ENCODE results near the gene USP26. TPM values are rescaled to one million over a fixed set of nuclear protein-coding genes. Genes with fewer than 3 reads are reported as not detected.

The USP26 gene
- total RNA-seq, 1 experiment from 2014 or later = not detected

- no peaks in the 10 kb centered on the region; the same call in 1 of the 2 replicates for H3K27me3 ChIP-seq (ENCODE audit: control insufficient read depth, insufficient read depth, low read length)
- H3K4me3 ChIP-seq (ENCODE audit: low read depth in 2 of 2, low read length in 2 of 2) = no peak overlapping the region
- POLR2A ChIA-PET = no interaction called here
- intact Hi-C loops (cut with micrococcal nuclease; ENCODE audit: unreplicated experiment) = no loop called here
- H3K9me3 ChIP-seq (ENCODE audit: control insufficient read depth, insufficient read depth, low read depth, low read length) = no peaks in the 10 kb centered on the region
- no peak overlapping the region for H3K27ac ChIP-seq (ENCODE audit: low read length)
- no peaks in the 10 kb centered on the region for H3K4me1 ChIP-seq (ENCODE audit: control insufficient read depth, insufficient read depth, low read length)
- no peaks in the 10 kb centered on the region for H3K36me3 ChIP-seq (ENCODE audit: control insufficient read depth, insufficient read depth, low read length)
- no peak for ATAC-seq
- no TSS peak for BruUV-seq (replicated peaks)
- in situ Hi-C loops (cut with HindIII; ENCODE audit: low pct_unique_long_range_greater_than_20kb, low sequenced_read_pairs) = no loop called here
- CTCF ChIA-PET = no interaction called here
- TF ChIP-seq, protein P1, sequence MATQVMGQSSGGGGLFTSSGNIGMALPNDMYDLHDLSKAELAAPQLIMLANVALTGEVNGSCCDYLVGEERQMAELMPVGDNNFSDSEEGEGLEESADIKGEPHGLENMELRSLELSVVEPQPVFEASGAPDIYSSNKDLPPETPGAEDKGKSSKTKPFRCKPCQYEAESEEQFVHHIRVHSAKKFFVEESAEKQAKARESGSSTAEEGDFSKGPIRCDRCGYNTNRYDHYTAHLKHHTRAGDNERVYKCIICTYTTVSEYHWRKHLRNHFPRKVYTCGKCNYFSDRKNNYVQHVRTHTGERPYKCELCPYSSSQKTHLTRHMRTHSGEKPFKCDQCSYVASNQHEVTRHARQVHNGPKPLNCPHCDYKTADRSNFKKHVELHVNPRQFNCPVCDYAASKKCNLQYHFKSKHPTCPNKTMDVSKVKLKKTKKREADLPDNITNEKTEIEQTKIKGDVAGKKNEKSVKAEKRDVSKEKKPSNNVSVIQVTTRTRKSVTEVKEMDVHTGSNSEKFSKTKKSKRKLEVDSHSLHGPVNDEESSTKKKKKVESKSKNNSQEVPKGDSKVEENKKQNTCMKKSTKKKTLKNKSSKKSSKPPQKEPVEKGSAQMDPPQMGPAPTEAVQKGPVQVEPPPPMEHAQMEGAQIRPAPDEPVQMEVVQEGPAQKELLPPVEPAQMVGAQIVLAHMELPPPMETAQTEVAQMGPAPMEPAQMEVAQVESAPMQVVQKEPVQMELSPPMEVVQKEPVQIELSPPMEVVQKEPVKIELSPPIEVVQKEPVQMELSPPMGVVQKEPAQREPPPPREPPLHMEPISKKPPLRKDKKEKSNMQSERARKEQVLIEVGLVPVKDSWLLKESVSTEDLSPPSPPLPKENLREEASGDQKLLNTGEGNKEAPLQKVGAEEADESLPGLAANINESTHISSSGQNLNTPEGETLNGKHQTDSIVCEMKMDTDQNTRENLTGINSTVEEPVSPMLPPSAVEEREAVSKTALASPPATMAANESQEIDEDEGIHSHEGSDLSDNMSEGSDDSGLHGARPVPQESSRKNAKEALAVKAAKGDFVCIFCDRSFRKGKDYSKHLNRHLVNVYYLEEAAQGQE (IDR thresholded peaks at IDR 0.05; ENCODE audit: insufficient read depth in 1 of 2, low read depth in 2 of 2, low read length in 1 of 2) = no peak
- no peak for TF ChIP-seq POLR2AphosphoS5 (IDR thresholded peaks at IDR 0.05; ENCODE audit: low read depth, low read length)
- TF ChIP-seq SIN3A (IDR thresholded peaks at IDR 0.05; ENCODE audit: borderline replicate concordance, insufficient read depth, low read depth, low read length) = no peak
- no peak for TF ChIP-seq TCF7L2 (IDR thresholded peaks at IDR 0.05; ENCODE audit: low read depth, low read length)
- TF ChIP-seq, protein P2, sequence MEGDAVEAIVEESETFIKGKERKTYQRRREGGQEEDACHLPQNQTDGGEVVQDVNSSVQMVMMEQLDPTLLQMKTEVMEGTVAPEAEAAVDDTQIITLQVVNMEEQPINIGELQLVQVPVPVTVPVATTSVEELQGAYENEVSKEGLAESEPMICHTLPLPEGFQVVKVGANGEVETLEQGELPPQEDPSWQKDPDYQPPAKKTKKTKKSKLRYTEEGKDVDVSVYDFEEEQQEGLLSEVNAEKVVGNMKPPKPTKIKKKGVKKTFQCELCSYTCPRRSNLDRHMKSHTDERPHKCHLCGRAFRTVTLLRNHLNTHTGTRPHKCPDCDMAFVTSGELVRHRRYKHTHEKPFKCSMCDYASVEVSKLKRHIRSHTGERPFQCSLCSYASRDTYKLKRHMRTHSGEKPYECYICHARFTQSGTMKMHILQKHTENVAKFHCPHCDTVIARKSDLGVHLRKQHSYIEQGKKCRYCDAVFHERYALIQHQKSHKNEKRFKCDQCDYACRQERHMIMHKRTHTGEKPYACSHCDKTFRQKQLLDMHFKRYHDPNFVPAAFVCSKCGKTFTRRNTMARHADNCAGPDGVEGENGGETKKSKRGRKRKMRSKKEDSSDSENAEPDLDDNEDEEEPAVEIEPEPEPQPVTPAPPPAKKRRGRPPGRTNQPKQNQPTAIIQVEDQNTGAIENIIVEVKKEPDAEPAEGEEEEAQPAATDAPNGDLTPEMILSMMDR (IDR thresholded peaks at IDR 0.05) = no peak
- DNase-seq (ENCODE audit: low read depth, low spot score) = no peak
Measured at GRCh38 chrX:133048751-133049150, 48.2 kb downstream of the USP26 start.

DNA sequence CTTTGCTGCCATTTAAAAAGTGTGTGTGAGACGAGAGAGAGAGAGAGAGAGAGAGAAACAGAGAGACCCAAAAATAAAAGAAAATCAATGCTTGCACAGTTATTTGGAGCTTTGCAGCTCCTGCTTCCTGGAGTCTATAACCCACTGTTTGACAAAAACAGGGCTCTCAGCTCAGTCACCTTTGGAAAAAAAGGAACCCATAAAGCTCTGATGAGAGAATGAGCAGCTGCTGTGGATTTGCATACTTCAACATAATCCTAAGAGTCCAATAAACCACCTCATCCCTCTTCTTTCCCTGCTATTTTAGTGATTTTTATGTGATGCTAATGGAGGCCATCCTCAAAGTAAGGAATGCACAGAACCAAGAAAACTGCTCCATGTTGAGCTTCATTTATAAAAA lies 50.3 kb downstream of the USP26 start:
- Histone ChIP-seq H3K27ac (ENCODE audit: low read length) (no peak overlapping the region), H3K9me3 (ENCODE audit: control insufficient read depth, insufficient read depth, low read depth, low read length) (no peaks in the 10 kb centered on the region), H3K4me1 (ENCODE audit: control insufficient read depth, insufficient read depth, low read length) (no peaks in the 10 kb centered on the region), H3K36me3 (ENCODE audit: control insufficient read depth, insufficient read depth, low read length) (no peaks in the 10 kb centered on the region), H3K27me3 (ENCODE audit: control insufficient read depth, insufficient read depth, low read length) (no peaks in the 10 kb centered on the region; the same call in 1 of the 2 replicates), H3K4me3 (ENCODE audit: low read depth in 2 of 2, low read length in 2 of 2) (no peak overlapping the region)
- POLR2A ChIA-PET = no interaction called here
- ATAC-seq = no peak
- CTCF ChIA-PET = interaction anchor here (0.6 to 0.7 kb wide), 3 partner anchors 624 to 1818 kb away, joined by 3 read pairs; no protein-coding TSS in a partner anchor
- BruUV-seq (replicated peaks) = no TSS peak
- intact Hi-C loops (cut with micrococcal nuclease; ENCODE audit: unreplicated experiment) = no loop called here
- TF ChIP-seq SIN3A (IDR thresholded peaks at IDR 0.05; ENCODE audit: borderline replicate concordance, insufficient read depth, low read depth, low read length) = no peak
- TF ChIP-seq POLR2AphosphoS5 (IDR thresholded peaks at IDR 0.05; ENCODE audit: low read depth, low read length) = no peak
- no peak for TF ChIP-seq TCF7L2 (IDR thresholded peaks at IDR 0.05; ENCODE audit: low read depth, low read length)
- TF ChIP-seq, protein P2 (IDR thresholded peaks at IDR 0.05) = no peak
- TF ChIP-seq, protein P1 (IDR thresholded peaks at IDR 0.05; ENCODE audit: insufficient read depth in 1 of 2, low read depth in 2 of 2, low read length in 1 of 2) = no peak
- in situ Hi-C loops (cut with HindIII; ENCODE audit: low pct_unique_long_range_greater_than_20kb, low sequenced_read_pairs) = no loop called here
- no peak for DNase-seq (ENCODE audit: low read depth, low spot score)
